Stromal cell of bone marrow (primary cell): ENCODE results near the gene EPB41L3.
A peak's percentile ranks its signal among the peaks of the same experiment; 100 is the strongest.

ENCODE experiments used
- DNase-seq: peaks from one replicate; pipeline ENCODE4 v3.0.0-alpha.2; 2012; ENCODE audit warnings: low read depth

Gene EPB41L3

GRCh38 chr18:5413447-5413846 lies 130.3 kb downstream of the EPB41L3 start:
- no peak for DNase-seq

- no peak for DNase-seq
Measured at GRCh38 chr18:5410582-5410981, 133.2 kb downstream of the EPB41L3 start.

GRCh38 chr18:5398269-5398668 lies 145.5 kb downstream of the EPB41L3 start:
- no peak for DNase-seq

- DNase-seq: no peak
Measured at GRCh38 chr18:5397102-5397501, 146.7 kb downstream of the EPB41L3 start.

- no peak for DNase-seq
Measured at GRCh38 chr18:5395860-5396448, 147.8 kb downstream of the EPB41L3 start.

- peak; percentile 1 for DNase-seq
Measured at GRCh38 chr18:5393779-5394178, 150.0 kb downstream of the EPB41L3 start.

GRCh38 chr18:5391409-5391808 lies 152.4 kb downstream of the EPB41L3 start:
- no peak for DNase-seq

- DNase-seq: no peak
Measured at GRCh38 chr18:5389356-5389755, 154.4 kb downstream of the EPB41L3 start.

- DNase-seq: no peak
Measured at GRCh38 chr18:5388896-5389295, 154.9 kb downstream of the EPB41L3 start.

GRCh38 chr18:5380586-5380985 lies 163.2 kb downstream of the EPB41L3 start:
- no peak for DNase-seq

- DNase-seq: no peak
Measured at GRCh38 chr18:5376986-5377385, 166.8 kb downstream of the EPB41L3 start.

GRCh38 chr18:5370332-5370731 lies 173.5 kb downstream of the EPB41L3 start:
- DNase-seq: no peak

GRCh38 chr18:5369513-5369912 lies 174.3 kb downstream of the EPB41L3 start:
- DNase-seq: no peak

GRCh38 chr18:5365443-5365842 lies 178.4 kb downstream of the EPB41L3 start:
- DNase-seq: no peak

GRCh38 chr18:5350636-5351035 lies 193.2 kb downstream of the EPB41L3 start:
- DNase-seq: no peak
